GM23338 (cell line): ENCODE measurements around the gene PKNOX2.

ENCODE experiments used
- POLR2AphosphoS5 ChIP-seq: IDR thresholded peaks from 2 replicates; pipeline ENCODE4 v1.6.1; 2016; ENCODE audit warnings: antibody characterized with exemption, low read depth
- TF ChIP-seq, protein P1 (sequence below), 2 experiments: fragments of 200-600 bp in 1 of 2; sonication (generic) in 1 of 2; conservative IDR thresholded peaks; 2 replicates each; pipeline versions ENCODE4 v1.5.1 to v1.6.1; 2016 to 2017; ENCODE audit warnings: antibody characterized with exemption in 2 of 2, low read depth in 2 of 2, mild to moderate bottlenecking in 2 of 2, moderate library complexity in 1 of 2
- TF ChIP-seq, protein P2 (sequence below): IDR thresholded peaks from one replicate; pipeline ENCODE4 v1.6.1; 2018; ENCODE audit warnings: antibody characterized with exemption; ENCODE audit not compliant: unreplicated experiment

DNA sequence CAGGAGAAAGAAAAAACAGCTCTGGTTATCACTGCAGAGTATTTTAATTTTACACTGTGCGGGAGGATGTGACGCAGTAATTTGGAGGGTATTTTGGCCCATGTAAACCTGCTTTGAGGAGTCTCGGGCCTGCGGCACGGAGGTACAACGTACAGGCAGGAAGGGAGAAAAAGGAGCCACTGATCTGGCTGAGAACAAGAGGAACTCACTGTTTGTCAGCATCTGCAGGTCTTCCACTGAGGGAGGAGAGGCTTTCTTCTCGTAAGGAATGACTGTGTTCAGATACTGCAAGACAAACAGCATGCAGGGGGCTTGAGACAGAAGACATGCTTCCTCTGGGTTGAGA is 287.5 kb downstream of the PKNOX2 start:
- TF ChIP-seq, protein P1, sequence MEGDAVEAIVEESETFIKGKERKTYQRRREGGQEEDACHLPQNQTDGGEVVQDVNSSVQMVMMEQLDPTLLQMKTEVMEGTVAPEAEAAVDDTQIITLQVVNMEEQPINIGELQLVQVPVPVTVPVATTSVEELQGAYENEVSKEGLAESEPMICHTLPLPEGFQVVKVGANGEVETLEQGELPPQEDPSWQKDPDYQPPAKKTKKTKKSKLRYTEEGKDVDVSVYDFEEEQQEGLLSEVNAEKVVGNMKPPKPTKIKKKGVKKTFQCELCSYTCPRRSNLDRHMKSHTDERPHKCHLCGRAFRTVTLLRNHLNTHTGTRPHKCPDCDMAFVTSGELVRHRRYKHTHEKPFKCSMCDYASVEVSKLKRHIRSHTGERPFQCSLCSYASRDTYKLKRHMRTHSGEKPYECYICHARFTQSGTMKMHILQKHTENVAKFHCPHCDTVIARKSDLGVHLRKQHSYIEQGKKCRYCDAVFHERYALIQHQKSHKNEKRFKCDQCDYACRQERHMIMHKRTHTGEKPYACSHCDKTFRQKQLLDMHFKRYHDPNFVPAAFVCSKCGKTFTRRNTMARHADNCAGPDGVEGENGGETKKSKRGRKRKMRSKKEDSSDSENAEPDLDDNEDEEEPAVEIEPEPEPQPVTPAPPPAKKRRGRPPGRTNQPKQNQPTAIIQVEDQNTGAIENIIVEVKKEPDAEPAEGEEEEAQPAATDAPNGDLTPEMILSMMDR (conservative IDR thresholded peaks at IDR 0.05; ENCODE audit: low read depth in 2 of 2), result no peak
- no peak for TF ChIP-seq POLR2AphosphoS5
- TF ChIP-seq, protein P2, sequence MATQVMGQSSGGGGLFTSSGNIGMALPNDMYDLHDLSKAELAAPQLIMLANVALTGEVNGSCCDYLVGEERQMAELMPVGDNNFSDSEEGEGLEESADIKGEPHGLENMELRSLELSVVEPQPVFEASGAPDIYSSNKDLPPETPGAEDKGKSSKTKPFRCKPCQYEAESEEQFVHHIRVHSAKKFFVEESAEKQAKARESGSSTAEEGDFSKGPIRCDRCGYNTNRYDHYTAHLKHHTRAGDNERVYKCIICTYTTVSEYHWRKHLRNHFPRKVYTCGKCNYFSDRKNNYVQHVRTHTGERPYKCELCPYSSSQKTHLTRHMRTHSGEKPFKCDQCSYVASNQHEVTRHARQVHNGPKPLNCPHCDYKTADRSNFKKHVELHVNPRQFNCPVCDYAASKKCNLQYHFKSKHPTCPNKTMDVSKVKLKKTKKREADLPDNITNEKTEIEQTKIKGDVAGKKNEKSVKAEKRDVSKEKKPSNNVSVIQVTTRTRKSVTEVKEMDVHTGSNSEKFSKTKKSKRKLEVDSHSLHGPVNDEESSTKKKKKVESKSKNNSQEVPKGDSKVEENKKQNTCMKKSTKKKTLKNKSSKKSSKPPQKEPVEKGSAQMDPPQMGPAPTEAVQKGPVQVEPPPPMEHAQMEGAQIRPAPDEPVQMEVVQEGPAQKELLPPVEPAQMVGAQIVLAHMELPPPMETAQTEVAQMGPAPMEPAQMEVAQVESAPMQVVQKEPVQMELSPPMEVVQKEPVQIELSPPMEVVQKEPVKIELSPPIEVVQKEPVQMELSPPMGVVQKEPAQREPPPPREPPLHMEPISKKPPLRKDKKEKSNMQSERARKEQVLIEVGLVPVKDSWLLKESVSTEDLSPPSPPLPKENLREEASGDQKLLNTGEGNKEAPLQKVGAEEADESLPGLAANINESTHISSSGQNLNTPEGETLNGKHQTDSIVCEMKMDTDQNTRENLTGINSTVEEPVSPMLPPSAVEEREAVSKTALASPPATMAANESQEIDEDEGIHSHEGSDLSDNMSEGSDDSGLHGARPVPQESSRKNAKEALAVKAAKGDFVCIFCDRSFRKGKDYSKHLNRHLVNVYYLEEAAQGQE, result no peak
